Activated T-helper 17 cell treated with anti-CD3 and anti-CD28 coated beads, Interleukin-2, amount 50 U/mL, for 72 hours (primary cell): ENCODE measurements around the gene SPAG7. TPM values are rescaled to one million over a fixed set of nuclear protein-coding genes. Genes with fewer than 3 reads are reported as not detected.
"Not testable (repeated sequence)": the region's sequence is repeated elsewhere in the genome, so short reads cannot be mapped to it uniquely, and the experiment has no call there.

Experiments used
- ATAC-seq: fragments of 150-1000 bp; cut with Tn5 transposase; replicated peaks from 2 replicates; pipeline ENCODE4 v1.10.0; 2021; ENCODE audit warnings: mild to moderate bottlenecking, moderate library complexity
- H3K27ac Mint-ChIP-seq: one replicate; pipeline ENCODE4 v1.8.0; 2022; ENCODE audit warnings: mixed read lengths
- H3K27me3 Mint-ChIP-seq: one replicate; pipeline ENCODE4 v1.8.0; 2022; ENCODE audit warnings: mixed read lengths
- H3K36me3 Mint-ChIP-seq: one replicate; pipeline ENCODE4 v1.8.0; 2022; ENCODE audit warnings: low read depth, mild to moderate bottlenecking, mixed read lengths
- H3K4me1 Mint-ChIP-seq: one replicate; pipeline ENCODE4 v1.8.0; 2022; ENCODE audit warnings: mixed read lengths
- H3K4me3 Mint-ChIP-seq: one replicate; pipeline ENCODE4 v1.8.0; 2022; ENCODE audit warnings: mild to moderate bottlenecking, mixed read lengths
- H3K9me3 Mint-ChIP-seq: one replicate; pipeline ENCODE4 v1.8.0; 2022; ENCODE audit warnings: mixed read lengths
- total RNA-seq, 2 donors: library from RNA; stranded (reverse); gene quantifications; one replicate each; pipeline ENCODE4 v1.2.3, GENCODE V29; 2022

The SPAG7 gene
- total RNA-seq, 2 donors from 2014 or later = 71.6 to 83.4 TPM

DNA sequence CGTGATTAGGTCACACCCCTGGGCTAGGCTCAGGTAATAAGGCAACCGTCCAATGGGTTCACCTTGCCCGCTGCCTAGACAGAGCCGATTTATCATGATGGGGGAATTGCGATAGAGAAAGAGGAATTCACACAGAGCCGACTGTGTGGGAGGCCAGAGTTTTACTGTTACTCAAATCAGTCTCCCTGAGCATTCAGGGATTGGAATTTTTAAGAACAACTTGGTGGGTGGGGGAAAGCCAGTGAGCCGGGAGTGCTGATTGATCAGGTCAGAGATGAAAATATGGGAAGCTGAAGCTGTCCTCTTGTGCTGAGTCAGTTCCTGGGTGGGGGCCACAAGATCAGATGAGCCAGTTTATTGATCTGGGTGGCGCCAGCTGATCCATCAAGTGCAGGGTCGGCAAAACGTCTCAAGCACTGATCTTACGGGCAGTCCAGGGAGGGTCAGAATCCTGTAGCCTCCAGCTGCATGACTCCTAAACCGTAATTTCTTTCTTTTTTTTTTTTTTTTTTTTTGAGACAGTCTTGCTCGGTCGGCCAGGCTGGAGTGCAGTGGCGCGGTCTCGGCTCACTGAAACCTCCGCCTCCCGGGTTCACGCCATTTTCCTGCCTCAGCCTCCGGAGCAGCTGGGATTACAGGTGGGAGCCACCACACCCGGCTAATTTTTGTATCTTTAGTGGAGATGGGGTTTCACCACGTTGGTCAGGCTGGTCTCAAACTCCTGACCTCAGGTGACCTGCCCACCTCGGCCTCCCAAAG lies 40.9 kb downstream of the SPAG7 start:
- H3K27me3 Mint-ChIP-seq, H3K4me1 Mint-ChIP-seq, H3K27ac Mint-ChIP-seq, H3K9me3 Mint-ChIP-seq: not testable (repeated sequence)
- Mint-ChIP-seq H3K4me3 (peak overlapping the region; percentile 15), H3K36me3 (peaks cover 18% of the 10 kb centered on the region)
- ATAC-seq = peak; percentile 63

DNA sequence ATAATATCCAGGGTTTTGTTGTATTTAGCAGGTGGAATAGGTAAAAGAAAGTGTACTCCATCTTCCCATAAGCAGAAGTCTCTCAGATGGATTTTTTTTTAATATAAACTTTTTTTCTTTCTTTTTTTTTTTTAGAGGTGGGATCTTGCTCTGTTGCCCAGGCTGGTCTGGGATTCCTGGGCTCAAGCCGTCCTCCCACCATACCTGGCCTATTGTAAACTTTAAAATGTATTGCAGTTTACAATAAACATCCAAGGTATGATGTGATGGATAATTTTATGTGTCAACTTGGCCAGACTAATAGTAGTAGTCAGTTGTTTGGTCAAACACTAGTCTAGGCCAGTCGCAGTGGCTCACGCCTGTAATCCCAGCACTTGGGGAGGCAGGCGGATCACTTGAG lies 46.3 kb downstream of the SPAG7 start:
- Mint-ChIP-seq H3K27ac (no peak overlapping the region), H3K4me3 (no peak overlapping the region), H3K9me3 (no peaks in the 10 kb centered on the region), H3K36me3 (no peaks in the 10 kb centered on the region), H3K4me1 (peaks cover 4% of the 10 kb centered on the region), H3K27me3 (no peaks in the 10 kb centered on the region)
- ATAC-seq = no peak

DNA sequence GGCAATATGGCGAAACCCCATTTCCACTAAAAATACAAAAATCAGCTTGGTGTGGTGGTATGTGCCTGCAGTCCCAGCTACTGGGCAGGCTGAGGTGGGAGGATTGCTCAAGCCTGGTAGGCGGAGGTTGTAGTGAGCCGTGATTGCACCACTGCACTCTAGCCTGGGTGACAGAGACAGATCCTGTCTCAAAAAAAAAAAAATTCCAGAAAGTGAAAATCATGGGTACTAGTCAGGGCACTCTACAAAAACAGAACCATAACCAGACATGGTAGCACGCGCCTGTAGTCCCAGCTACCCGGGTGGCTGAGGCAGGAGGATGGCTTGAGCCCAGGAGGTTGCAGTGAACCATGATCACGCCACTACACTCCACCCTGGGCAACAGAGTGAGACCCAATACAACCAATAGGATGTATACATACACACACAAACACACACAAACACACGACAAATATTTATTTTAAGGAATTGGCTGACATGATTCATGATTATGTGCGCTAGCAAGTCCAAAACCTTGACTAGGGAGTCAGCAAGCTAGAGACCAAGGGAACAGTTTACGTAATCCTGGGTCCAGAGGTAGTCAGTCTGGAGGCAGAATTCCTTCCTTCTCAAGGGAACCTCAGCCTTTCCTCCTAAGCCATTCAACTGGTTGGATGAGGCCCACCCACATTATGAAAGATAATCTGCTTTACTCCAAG lies 47.1 kb downstream of the SPAG7 start:
- H3K27me3 Mint-ChIP-seq = no peaks in the 10 kb centered on the region
- no peaks in the 10 kb centered on the region for H3K36me3 Mint-ChIP-seq
- ATAC-seq = no peak
- H3K4me3 Mint-ChIP-seq = no peak overlapping the region
- H3K9me3 Mint-ChIP-seq = no peaks in the 10 kb centered on the region
- peaks cover 4% of the 10 kb centered on the region for H3K4me1 Mint-ChIP-seq
- H3K27ac Mint-ChIP-seq = no peak overlapping the region

DNA sequence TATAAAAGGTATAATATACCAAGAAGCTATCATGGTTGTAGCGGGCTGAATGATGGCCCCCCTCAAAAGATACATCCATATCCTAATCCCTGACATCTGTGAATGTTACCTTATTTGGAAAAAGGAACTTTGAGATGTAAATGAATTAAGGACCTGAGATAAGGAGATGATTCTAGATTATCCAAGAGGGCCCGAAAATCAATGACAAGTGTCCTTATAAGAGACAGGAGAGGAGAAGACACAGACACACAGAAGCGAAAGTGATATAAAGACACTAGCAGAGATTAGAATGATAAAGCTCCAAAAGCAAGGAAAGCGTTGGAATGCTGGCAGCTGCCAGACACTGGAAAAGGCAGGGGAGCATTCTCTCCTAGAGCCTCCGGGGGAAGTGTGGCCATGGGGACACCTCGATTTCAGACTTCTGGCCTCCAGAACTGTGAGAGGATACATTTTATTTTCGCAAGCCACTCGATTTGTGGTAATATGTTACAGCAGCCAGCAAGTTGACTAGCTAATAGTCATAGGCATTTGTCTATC lies 48.0 kb downstream of the SPAG7 start:
- Mint-ChIP-seq H3K4me3 (no peak overlapping the region), H3K27me3 (no peaks in the 10 kb centered on the region), H3K36me3 (no peaks in the 10 kb centered on the region), H3K9me3 (no peaks in the 10 kb centered on the region), H3K4me1 (peaks cover 4% of the 10 kb centered on the region), H3K27ac (no peak overlapping the region)
- no peak for ATAC-seq

DNA sequence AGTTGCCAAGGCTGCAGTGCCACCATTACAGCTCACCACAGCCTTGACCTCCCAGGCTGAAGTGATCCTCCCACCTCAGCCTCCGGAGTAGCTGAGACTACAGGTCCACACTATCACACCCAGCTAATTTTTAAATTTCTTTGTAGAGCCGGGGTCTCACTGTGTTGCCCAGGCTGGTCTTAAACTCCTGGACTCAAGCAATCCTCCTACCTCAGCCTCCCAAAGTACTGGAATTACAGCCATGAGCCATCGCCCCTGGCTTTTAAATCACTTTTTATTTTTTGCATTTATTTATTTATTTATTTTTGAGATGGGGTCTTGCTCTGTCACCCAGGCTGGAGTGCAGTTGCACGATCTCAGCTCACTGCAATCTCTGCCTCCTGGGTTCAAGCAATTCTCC lies 53.1 kb downstream of the SPAG7 start:
- ATAC-seq, H3K9me3 Mint-ChIP-seq, H3K27me3 Mint-ChIP-seq, H3K4me3 Mint-ChIP-seq, H3K27ac Mint-ChIP-seq, H3K36me3 Mint-ChIP-seq, H3K4me1 Mint-ChIP-seq: not testable (repeated sequence)

DNA sequence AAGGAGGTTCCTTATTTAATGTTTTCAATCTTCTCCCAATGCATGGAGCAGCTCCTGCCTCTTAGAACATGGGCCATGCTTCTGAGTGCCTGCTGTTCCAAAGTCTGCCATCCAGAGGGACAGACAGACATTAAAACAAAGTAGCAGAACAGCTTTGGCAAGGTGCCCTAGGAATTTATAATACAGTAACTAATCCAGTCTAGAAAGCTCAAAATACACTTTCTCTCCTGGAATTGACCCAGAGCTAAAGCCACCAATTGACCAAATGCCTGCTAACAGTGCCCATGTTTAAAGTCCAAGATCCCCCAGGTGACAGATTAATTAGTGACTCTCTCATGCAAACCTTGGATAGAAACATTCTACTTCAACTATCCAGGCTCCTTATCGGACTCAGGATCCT lies 53.6 kb downstream of the SPAG7 start:
- H3K4me3 Mint-ChIP-seq = no peak overlapping the region
- H3K27ac Mint-ChIP-seq = no peak overlapping the region
- ATAC-seq = no peak
- no peaks in the 10 kb centered on the region for H3K27me3 Mint-ChIP-seq
- H3K36me3 Mint-ChIP-seq = no peaks in the 10 kb centered on the region
- H3K4me1 Mint-ChIP-seq = no peaks in the 10 kb centered on the region
- H3K9me3 Mint-ChIP-seq = no peaks in the 10 kb centered on the region

Other genes starting within 250 kb of the SPAG7 start
- gene MED11, start 236.4 kb downstream of the SPAG7 start, total RNA-seq = 10 to 100 TPM; 25.3 to 25.7 TPM
- under 1 TPM in 1 of 2 donors, not detected in 1; 0.42 TPM for gene ZMYND15, start 228.0 kb downstream of the SPAG7 start, total RNA-seq
- 1 to 10 TPM; 2.7 to 6.7 TPM for gene CXCL16, start 227.9 kb downstream of the SPAG7 start, total RNA-seq
- not detected for gene TM4SF5, start 195.9 kb downstream of the SPAG7 start, total RNA-seq
- gene VMO1, start 181.5 kb downstream of the SPAG7 start, total RNA-seq = not detected
- not detected for gene GLTPD2, start 178.9 kb downstream of the SPAG7 start, total RNA-seq
- gene PSMB6, start 171.7 kb downstream of the SPAG7 start, total RNA-seq = 100 to 1,000 TPM in 1 of 2 donors, 10 to 100 TPM in 1; 91.0 to 169 TPM
- 10 to 100 TPM; 23.3 to 35.0 TPM for gene PLD2, start 160.7 kb downstream of the SPAG7 start, total RNA-seq
- 100 to 1,000 TPM in 1 of 2 donors, 10 to 100 TPM in 1; 68.6 to 127 TPM for gene MINK1, start 134.5 kb downstream of the SPAG7 start, total RNA-seq
- 1 to 10 TPM in 1 of 2 donors, under 1 TPM in 1; 0.67 to 3.4 TPM for gene C17orf107, start 68.3 kb downstream of the SPAG7 start, total RNA-seq
- under 1 TPM; 0.35 to 0.69 TPM for gene CHRNE, start 64.7 kb downstream of the SPAG7 start, total RNA-seq
- gene GP1BA, start 35.5 kb downstream of the SPAG7 start, total RNA-seq = under 1 TPM in 1 of 2 donors, not detected in 1; 0.11 TPM
- 10 to 100 TPM; 54.7 to 68.5 TPM for gene SLC25A11, start 27.8 kb downstream of the SPAG7 start, total RNA-seq
- gene RNF167, start 27.5 kb downstream of the SPAG7 start, total RNA-seq = 100 to 1,000 TPM; 184 to 197 TPM
- 1,000 to 10,000 TPM; 1,346 to 1,950 TPM for gene PFN1, start 19.3 kb downstream of the SPAG7 start, total RNA-seq
- 10 to 100 TPM; 27.4 to 30.3 TPM for gene ENO3, start 16.7 kb downstream of the SPAG7 start, total RNA-seq
- 100 to 1,000 TPM in 1 of 2 donors, 10 to 100 TPM in 1; 66.9 to 103 TPM for gene CAMTA2, start 19.9 kb upstream of the SPAG7 start, total RNA-seq
- gene INCA1, start 29.7 kb upstream of the SPAG7 start, total RNA-seq = under 1 TPM; 0.61 to 0.69 TPM
- 10 to 100 TPM; 47.4 to 54.4 TPM for gene KIF1C, start 30.1 kb upstream of the SPAG7 start, total RNA-seq
- under 1 TPM; 0.11 to 0.26 TPM for gene SLC52A1, start 67.6 kb upstream of the SPAG7 start, total RNA-seq
- 1 to 10 TPM; 1.4 to 1.9 TPM for gene ZFP3, start 110.7 kb upstream of the SPAG7 start, total RNA-seq
- gene ZNF232, start 144.1 kb upstream of the SPAG7 start, total RNA-seq = 10 to 100 TPM; 10.7 to 16.3 TPM
- under 1 TPM; 0.06 to 0.08 TPM for gene USP6, start 148.2 kb upstream of the SPAG7 start, total RNA-seq
- gene ZNF594, start 224.1 kb upstream of the SPAG7 start, total RNA-seq = 1 to 10 TPM; 4.7 to 6.3 TPM